Liver (tissue), 3 donors: ENCODE data around the gene LIPC.

Experiments
- FOXA2 ChIP-seq: IDR thresholded peaks from 2 replicates; pipeline ENCODE4 v1.6.1; 2016; ENCODE audit warnings: antibody characterized with exemption
- GABPA ChIP-seq, 2 donors: IDR thresholded peaks in 1 of 2; conservative IDR thresholded peaks in 1 of 2; 2 replicates each; pipeline ENCODE4 v1.6.1; 2016; ENCODE audit warnings: antibody characterized with exemption in 2 of 2, mild to moderate bottlenecking in 1 of 2, moderate library complexity in 1 of 2
- RXRA ChIP-seq, 2 donors: IDR thresholded peaks; 2 replicates each; pipeline ENCODE4 v1.6.1; 2017 to 2018; ENCODE audit warnings: antibody characterized with exemption in 2 of 2, mild to moderate bottlenecking in 1 of 2
- TAF1 ChIP-seq: conservative IDR thresholded peaks from 2 replicates; pipeline ENCODE4 v1.6.1; 2016; ENCODE audit warnings: antibody characterized with exemption, mild to moderate bottlenecking
- YY1 ChIP-seq: IDR thresholded peaks from 2 replicates; pipeline ENCODE4 v1.6.1; 2016; ENCODE audit warnings: antibody characterized with exemption, mild to moderate bottlenecking
- TF ChIP-seq, protein P1 (sequence below): fragments of 150-350 bp; IDR thresholded peaks from 2 replicates; pipeline ENCODE4 v1.5.1; 2017; ENCODE audit warnings: improper control_type of control experiment, low read depth, low read length; ENCODE audit not compliant: missing input control
- TF ChIP-seq, protein P2 (sequence below): IDR thresholded peaks from 2 replicates; pipeline ENCODE4 v1.6.1; 2016; ENCODE audit warnings: antibody characterized with exemption
- TF ChIP-seq, protein P3 (sequence below): IDR thresholded peaks from 2 replicates; pipeline ENCODE4 v1.6.1; 2016; ENCODE audit warnings: antibody characterized with exemption
- TF ChIP-seq, protein P4 (sequence below): IDR thresholded peaks from 2 replicates; pipeline ENCODE4 v1.6.1; 2016; ENCODE audit warnings: antibody characterized with exemption, mild to moderate bottlenecking
- donor health status: healthy.
- donor health status: healthy.

DNA sequence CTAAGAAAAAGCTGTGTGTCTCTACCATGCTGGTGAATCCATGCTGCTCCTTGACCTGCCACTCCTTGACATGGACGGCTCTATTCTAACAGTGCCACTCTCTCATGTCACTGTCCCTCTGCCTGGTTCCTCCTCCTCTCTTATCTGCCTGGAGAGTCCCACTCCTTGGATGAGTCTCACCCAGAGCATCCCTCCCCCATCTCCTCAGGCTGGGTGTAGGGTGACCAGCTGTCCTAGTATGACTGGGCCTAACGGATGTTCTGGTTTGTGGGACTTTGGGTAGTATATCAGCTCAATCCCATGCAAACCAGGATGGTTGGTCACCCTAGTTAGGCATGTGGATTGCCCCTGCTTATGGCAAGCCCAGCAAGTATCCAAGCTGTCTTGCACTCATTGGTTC lies 54.3 kb downstream of the LIPC start:
- TF ChIP-seq TAF1 (no peak), FOXA2 (no peak), RXRA (IDR thresholded peaks at IDR 0.05) (no peak), YY1 (no peak), GABPA (IDR thresholded peaks at IDR 0.05 in 1 of 2, conservative IDR thresholded peaks at IDR 0.05 in 1 of 2) (no peak)
- TF ChIP-seq, protein P1, sequence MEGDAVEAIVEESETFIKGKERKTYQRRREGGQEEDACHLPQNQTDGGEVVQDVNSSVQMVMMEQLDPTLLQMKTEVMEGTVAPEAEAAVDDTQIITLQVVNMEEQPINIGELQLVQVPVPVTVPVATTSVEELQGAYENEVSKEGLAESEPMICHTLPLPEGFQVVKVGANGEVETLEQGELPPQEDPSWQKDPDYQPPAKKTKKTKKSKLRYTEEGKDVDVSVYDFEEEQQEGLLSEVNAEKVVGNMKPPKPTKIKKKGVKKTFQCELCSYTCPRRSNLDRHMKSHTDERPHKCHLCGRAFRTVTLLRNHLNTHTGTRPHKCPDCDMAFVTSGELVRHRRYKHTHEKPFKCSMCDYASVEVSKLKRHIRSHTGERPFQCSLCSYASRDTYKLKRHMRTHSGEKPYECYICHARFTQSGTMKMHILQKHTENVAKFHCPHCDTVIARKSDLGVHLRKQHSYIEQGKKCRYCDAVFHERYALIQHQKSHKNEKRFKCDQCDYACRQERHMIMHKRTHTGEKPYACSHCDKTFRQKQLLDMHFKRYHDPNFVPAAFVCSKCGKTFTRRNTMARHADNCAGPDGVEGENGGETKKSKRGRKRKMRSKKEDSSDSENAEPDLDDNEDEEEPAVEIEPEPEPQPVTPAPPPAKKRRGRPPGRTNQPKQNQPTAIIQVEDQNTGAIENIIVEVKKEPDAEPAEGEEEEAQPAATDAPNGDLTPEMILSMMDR: no peak
- TF ChIP-seq, protein P2, sequence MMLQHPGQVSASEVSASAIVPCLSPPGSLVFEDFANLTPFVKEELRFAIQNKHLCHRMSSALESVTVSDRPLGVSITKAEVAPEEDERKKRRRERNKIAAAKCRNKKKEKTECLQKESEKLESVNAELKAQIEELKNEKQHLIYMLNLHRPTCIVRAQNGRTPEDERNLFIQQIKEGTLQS: no peak
- TF ChIP-seq, protein P3, sequence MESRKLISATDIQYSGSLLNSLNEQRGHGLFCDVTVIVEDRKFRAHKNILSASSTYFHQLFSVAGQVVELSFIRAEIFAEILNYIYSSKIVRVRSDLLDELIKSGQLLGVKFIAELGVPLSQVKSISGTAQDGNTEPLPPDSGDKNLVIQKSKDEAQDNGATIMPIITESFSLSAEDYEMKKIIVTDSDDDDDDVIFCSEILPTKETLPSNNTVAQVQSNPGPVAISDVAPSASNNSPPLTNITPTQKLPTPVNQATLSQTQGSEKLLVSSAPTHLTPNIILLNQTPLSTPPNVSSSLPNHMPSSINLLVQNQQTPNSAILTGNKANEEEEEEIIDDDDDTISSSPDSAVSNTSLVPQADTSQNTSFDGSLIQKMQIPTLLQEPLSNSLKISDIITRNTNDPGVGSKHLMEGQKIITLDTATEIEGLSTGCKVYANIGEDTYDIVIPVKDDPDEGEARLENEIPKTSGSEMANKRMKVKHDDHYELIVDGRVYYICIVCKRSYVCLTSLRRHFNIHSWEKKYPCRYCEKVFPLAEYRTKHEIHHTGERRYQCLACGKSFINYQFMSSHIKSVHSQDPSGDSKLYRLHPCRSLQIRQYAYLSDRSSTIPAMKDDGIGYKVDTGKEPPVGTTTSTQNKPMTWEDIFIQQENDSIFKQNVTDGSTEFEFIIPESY: no peak
- TF ChIP-seq, protein P4, sequence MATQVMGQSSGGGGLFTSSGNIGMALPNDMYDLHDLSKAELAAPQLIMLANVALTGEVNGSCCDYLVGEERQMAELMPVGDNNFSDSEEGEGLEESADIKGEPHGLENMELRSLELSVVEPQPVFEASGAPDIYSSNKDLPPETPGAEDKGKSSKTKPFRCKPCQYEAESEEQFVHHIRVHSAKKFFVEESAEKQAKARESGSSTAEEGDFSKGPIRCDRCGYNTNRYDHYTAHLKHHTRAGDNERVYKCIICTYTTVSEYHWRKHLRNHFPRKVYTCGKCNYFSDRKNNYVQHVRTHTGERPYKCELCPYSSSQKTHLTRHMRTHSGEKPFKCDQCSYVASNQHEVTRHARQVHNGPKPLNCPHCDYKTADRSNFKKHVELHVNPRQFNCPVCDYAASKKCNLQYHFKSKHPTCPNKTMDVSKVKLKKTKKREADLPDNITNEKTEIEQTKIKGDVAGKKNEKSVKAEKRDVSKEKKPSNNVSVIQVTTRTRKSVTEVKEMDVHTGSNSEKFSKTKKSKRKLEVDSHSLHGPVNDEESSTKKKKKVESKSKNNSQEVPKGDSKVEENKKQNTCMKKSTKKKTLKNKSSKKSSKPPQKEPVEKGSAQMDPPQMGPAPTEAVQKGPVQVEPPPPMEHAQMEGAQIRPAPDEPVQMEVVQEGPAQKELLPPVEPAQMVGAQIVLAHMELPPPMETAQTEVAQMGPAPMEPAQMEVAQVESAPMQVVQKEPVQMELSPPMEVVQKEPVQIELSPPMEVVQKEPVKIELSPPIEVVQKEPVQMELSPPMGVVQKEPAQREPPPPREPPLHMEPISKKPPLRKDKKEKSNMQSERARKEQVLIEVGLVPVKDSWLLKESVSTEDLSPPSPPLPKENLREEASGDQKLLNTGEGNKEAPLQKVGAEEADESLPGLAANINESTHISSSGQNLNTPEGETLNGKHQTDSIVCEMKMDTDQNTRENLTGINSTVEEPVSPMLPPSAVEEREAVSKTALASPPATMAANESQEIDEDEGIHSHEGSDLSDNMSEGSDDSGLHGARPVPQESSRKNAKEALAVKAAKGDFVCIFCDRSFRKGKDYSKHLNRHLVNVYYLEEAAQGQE: no peak
